HG02623 (cell line): ENCODE data around the gene TSC22D4.
"Not testable (repeated sequence)": the region's sequence is repeated elsewhere in the genome, so short reads cannot be mapped to it uniquely, and the experiment has no call there.

Source experiments
- ATAC-seq: cut with Tn5 transposase; IDR thresholded peaks from one replicate; pipeline ENCODE4 v1.9.1; 2021; ENCODE audit warnings: moderate library complexity; ENCODE audit not compliant: unreplicated experiment

The TSC22D4 gene

DNA sequence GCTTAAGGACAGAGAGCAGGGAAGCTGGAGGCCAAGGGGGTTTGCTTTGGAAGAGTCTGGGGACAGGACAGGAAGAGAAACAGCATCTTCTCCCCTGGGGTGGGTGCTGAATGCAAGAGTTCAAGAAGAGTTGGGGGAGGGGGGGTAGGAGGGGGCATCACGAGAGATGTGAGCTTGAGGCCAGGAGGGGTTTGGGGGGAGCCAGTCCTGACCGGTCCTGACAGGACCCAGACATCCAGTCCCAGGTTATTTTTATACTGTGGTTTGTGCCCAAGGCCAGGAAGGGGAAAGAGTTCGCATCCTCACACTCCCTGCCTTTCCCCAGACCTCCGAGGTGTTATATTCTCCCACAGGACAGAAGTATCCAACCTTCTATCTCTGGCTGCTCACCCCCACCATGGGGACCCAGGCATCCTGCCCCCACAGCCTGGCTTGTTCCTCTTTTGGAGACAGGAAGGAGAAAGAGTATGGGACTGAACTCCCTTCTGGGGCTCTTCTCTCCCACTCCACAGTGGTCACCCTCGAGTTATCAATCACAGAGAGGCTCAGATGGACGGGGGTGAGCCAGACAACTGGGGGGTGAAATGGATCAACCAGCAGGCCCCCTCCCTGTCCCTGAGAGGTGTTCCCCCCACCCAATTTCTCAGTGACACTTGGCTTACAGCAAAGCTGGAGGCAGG lies 2.8 kb downstream of the TSC22D4 start:
- ATAC-seq, result no peak

DNA sequence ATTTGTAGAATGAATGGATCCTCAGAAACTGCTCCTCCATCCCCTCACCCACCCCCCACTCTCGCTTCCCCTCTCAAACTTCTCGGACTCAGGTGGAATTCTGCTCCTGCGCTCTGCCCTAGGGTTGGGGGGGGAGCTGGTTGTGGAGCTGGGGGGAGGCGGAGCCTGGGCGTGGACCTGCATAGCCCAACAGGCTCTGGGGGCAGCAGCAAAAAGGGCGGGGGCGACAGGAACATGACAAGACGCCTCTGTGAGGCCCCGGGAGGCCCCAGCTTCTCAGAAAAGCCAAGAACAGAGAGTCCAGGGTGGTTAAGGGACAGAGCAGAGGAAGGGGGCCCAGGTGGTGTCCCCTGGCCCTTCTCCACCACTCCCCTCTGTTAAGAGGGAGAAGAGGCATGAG lies 3.5 kb downstream of the TSC22D4 start:
- no peak for ATAC-seq

DNA sequence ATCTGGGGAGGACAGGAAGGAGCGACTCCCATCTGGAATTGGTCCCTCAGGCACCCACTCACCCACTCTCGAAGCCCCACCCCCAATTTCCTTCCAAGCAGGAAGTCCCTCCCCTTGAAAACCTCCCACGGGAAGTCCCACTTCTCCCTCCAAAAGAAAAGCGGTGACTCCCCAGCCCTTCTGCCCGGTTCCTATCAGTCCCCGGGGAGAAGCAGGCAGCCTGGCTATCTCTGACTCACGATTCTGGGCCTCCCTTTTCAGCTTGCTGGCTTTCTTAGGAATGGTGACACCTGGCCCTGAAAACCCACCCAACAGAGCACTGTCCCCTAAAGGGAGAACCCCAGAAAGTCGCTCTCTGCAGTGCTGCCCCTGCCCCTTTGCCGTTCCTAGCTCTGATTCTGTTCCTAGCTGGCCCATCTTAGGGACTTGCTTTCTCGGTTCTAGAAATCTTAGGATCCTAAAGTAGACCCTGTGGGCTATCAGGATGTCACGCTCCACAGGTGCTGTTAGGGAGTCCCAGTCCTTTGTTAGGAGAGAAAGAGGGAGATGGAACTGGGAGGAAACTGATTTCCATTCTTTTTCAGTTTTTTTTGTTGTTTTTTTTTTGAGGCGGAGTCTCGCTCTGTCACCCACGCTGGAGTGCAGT lies 6.0 kb downstream of the TSC22D4 start:
- ATAC-seq, result no peak

DNA sequence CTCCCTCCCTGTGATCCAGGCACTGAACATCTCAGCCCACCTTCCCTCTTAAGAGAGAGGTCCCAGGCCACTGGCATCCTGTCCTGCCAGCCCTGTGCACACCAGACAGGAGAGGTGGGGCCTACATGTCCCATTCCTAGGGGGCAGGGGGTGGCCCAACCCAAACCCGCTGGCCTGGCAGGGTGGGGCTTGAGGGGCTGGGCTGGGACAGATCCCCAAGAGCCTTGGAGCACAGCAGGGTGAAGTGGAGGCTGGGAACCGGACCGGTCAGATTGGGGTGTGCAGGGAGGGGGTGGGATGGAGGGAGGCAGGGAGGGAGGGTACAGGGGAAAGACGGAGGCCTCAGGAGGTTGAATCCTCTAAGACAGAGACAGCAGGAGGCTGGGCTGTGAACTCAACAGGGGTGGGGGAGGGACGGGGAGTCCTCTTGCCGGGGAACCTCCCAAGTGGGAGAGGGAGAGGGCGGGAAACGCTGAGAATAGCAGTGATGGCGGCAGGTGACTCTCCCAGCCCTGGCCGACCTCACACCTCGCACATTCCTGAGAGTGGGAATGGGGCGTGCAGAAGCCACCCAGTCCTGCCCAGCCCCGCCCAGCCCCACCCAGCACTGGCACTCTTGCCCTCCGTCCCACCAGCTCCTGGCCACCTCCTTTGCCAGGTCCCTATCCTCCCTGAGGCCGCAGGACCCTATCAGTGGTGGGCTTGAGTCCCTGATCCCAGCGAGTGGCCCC lies 6.7 kb downstream of the TSC22D4 start:
- no peak for ATAC-seq

DNA sequence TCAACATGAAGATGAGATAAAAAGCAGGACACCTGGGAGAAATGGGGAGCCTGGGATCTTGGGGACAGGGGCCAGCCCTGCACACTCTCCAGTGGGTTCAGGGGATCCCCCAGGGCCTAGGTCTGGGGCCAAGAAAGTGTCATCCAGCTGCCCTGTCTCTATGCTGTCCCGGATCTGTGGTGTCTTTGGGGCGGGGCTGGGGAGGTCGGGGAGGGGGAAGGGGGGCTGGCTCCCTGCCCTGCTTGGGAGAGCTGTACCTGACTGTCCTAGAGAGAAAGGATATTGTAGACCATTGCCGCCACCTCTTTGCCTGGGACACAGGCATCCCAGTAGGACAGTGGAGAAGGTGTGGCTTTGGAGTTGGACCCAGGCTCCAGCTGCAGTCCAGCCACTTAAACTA lies 8.0 kb downstream of the TSC22D4 start:
- no peak for ATAC-seq

DNA sequence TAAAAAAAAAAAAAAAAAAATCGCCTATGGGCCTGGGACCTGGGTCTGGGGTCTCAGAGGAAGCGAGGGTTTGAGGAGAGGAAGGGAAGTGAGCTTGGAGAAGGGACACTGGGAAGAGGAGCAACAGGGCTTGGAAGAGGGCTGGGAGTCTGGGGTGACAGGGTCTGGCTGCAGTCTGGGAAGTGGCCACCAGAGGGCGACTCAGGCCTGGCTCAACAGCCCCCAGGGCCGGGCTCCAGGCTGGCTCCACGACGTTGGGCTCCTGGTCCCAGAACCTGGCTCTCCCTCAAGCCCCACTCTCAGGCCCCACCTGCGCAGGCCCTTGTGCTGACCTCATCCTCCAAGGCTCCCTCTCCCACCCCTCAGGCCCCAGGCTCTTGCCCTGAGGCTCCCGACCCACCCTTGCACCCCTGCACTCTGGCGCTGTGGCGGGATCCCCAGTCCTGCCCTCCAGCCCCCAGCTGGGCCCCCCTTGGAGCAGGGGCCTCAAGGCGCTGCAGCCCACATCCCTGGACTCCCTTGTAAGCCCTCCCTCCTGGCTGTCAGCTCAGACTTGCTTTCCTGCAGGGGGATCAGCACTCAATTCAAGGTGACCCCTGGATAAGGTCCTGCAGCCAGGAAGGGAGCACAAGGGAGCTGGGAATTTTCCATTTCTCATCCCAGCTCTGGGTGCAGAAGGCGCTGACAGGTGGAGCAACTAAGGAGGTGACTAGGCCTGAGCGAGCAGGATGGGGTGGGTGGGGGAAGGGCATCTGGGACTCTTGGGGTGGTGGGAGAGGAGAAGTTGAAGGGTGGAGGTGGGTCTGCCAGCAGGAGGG lies 9.6 kb downstream of the TSC22D4 start:
- no peak for ATAC-seq

DNA sequence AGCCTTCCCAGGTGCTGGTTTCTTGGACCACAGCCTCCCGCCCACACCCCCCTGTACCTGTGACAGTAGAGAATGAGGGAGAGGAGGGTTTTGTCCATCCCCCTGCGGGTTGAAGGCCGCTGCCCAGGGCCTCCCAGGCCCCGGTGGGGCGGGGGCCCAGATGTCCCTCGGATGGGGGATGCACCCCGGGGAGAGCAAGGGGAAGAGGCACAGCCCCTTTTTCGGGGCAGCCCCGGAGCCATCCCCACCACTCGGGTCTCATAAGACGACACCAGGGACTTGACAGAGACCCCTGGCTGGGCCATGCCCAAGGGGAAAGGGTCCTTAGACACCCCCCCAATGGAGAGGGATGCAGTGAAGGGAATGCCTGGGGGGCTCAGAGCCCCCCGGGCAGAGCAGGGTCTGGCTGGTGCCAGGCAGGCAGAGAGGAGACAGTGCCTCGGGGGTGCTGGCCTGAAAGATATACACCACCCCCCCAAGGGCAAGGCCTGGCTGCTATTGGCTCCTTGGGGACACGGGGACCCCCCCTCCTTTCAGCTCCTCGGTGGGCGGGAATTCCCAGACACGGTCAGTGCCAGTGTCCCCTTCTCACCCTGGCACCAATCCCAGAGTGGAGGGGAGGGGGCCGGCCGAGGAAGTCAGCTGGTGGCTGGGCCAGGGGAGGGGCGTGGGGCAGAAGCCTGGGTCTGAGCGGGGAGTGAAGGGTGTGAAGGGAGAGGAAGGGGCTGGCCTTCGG lies 11.2 kb downstream of the TSC22D4 start:
- ATAC-seq, result no peak

DNA sequence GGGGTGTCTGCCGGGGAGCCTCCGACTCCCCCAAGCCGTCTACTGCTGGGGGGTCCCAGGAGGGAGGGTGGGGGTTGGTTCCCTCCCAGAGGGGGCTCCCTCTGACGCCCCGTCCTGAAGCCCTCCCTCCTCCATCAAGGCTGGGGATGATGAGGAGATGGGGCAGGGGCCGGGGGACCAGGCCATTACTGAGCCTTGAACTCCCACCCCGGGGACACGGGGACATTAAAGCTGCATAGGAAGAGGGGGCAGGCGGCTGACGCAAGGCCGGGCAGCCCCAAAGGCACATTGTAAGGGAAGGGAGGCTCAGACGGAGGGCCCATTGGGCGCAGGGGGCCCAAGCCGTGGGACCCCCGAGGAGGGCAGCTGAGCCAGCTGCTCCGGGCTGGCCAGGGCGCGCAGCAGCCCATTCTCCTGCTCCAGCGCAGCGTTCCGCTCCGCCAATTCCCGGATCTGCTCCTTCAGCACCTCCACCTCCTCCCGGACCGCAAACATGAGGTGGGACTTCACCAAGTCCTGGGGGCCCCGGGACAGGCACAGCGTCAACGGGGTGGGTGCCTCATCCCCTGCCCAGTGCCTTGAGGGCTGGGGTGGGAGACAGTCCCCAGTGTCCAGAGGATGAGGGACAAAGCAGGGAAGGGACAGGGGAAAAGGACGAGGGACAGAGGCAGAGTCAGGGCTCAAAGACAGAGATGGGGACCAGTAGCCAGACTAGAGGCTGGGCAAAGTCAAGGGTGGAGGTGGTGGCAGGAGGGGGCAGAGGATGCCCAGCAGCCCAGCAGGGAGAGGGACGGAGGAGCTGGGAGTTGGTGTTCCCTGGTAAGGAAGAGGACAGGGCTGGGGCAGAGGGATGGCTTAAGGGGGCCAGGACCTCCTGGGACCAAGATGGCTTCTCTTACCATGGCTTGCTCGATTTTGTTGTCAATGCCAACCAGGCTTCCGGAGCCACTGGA lies 12.1 kb downstream of the TSC22D4 start:
- ATAC-seq, result no peak

DNA sequence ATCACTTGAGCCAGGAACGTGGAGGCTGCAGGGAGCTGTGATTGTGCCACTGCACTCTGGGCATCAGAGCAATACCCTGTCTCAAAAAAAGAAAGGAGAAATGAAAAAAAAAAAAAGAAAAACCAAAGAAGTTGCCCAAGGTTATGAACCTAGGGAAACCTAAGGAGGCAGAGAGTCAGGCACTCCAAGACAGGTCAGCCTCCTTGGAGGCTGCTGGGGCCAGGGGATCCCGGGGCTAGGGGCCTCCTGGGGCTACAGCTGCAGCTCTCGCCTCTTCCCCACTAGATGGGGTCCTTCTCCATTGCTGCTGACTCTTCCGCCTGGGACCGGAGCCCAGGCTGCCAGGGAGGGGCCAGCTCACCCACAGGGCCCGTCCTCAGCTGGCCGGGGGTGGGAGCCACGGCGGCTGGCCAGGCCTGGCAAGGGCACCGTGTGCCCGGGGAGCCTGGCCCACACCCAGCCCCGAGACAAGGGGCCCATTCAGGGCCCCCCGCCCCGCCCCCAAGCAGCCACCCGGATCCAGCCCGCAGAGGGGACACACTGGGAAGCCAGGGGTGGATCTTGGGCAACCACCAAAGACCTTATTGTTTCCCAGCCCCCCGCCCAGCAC lies 13.2 kb downstream of the TSC22D4 start:
- ATAC-seq, result no peak

DNA sequence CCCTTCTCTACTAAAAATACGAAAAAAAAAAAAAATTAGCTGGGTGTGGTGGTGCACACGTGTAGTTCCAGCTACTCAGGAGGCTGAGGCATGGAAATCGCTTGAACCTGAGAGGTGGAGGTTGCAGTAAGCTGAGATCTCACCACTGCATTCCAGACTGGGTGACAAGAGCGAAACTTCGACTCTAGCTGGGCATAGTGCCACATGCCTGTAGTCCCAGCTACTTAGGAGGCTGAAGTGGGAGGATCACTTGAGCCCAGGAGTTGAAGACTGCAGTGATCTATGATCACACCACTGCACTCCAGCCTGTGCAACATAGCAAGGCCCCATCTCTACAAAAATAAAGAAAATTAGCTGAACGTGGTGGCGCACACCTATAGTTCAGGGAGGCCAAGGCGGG lies 13.7 kb downstream of the TSC22D4 start:
- ATAC-seq, result no peak

DNA sequence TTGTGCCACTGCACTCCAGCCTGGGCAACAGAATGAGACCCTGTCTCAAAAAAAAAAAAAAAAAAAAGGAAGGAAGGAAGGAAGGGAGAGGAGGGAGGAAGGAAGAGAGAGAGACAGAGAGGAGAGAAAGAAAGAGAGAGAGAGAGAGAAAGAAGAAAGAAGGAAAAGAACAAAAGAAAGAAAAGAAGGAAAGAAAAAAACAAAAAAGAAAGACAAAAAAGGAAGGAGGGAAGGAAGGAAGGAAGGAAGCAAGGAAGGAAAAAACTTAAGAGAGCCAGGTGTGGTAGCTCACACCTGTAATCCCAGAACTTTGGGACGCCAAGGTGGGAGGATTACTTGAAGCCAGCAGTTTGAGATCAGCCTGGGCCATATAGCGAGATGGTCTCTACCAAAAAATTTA lies 14.2 kb downstream of the TSC22D4 start:
- ATAC-seq, result no peak

DNA sequence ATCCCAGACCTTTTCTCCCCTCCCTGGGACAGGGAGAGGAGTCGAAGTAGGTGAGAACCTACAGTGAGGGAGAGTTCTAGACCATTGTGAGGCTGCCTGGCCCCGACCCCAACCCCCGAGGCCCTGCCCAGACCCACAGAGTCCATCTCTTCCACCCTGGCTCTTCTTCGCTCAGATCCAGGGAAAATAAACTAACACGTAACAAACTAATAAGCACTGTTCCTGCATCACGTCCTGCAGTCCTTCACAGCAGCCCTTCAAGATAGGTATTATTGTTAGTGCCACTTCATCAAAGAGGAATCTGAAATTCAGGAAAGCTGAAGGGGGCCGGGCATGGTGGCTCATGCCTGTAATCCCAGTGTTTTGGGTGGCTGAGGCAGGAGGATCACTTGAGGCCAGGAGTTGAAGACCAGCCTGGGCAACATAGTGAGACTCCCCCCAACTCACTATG lies 14.8 kb downstream of the TSC22D4 start, which contains the start of gene SPACDR:
Gene SPACDR (minus strand): TSS at position 51 of the 451 bp plus-strand sequence. CDS start 235 bp downstream, outside the sequence.
- no peak for ATAC-seq

DNA sequence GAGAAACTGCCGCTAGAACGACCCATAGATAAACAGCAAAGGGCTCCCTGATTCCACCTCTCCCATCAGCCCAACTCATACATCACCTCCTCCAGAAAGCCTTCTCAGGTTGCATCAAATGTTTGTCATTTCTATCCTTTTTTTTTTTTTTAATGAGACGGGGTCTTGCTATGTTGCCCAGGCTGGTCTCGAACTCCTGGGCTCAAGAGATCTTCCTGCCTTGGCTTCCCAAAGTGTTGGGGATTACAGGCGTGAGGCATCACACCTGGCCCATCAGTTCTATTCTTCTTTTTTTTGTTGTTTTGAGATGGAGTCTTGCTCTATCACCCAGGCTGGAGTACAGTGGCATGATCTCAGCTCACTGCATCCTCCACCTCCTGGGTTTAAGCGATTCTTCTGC lies 22.0 kb downstream of the TSC22D4 start:
- ATAC-seq, result no peak

DNA sequence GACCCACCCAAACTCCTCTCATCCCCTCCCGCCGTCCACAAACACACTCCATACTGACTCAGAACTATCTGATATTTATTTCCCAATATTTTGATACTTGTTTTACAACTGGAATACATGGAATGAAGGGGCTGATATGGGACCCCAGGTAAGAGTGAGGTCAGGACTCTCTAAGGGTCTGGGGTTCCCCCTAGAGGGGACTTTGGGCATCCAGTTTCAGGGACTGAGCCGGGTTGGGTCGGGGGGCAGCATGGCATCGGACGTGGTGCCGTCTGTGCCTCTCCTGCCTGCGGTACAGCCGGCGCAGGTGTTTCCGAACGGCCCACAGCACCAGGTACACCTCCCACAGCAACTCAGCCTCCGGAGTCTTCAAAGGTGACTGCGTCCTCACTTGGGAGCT lies 22.5 kb downstream of the TSC22D4 start:
- no peak for ATAC-seq

DNA sequence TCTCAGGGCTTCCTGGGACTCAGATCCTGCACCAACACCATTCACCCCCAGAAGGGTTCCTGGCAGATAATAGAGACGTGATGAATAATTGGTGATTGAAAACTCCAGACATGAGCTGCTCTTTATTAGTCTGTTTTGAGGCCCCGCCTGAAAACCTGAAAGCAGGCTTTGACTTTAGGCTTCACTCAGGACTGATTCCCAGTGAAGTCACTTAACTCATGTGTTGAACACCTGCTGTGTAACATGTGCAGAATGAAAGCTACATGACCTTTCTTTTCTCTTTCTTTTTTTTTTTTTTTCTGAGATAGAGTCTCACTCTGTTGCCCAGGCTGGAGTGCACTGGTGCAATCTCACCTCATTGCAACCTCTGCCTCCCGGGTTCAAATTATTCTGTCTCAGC lies 23.8 kb downstream of the TSC22D4 start:
- ATAC-seq, result no peak

DNA sequence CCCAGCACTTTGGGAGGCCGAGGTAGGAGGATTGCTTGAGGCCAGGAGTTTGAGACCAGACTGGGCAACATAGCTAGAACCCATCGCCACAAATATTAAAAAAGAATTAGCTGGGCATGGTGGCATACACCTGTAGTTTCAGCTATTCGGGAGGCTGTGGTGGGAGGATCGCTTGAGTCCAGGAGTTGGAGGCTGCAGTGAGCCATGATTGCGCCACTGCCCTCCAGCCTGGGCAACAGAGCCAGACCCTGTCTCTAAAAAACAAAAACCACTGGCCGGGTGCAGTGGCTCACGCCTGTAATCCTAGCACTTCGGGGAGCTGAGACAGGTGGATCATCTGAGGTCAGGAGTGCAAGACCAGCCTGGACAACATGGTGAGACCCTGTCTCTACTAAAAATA lies 25.2 kb downstream of the TSC22D4 start:
- not testable (repeated sequence) for ATAC-seq

DNA sequence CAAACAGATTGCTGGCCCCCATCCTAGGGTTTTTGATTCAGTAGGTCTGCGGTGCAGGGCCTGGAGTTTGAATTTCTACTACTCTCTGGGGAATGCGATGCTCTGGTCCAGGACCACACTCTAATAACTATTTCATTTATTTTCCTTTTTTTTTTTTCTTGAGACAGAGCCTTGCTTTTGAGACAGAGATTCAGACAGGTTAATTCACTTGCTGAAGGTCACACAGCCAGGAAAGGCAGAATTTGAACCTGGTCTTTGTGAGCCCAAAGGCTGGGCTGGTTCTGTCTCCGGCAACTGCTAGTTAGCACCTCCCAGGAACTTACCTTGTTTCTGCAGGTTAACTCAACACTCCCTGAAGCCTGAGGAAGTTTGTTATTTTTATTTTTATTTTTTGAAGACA lies 26.5 kb downstream of the TSC22D4 start:
- no peak for ATAC-seq

DNA sequence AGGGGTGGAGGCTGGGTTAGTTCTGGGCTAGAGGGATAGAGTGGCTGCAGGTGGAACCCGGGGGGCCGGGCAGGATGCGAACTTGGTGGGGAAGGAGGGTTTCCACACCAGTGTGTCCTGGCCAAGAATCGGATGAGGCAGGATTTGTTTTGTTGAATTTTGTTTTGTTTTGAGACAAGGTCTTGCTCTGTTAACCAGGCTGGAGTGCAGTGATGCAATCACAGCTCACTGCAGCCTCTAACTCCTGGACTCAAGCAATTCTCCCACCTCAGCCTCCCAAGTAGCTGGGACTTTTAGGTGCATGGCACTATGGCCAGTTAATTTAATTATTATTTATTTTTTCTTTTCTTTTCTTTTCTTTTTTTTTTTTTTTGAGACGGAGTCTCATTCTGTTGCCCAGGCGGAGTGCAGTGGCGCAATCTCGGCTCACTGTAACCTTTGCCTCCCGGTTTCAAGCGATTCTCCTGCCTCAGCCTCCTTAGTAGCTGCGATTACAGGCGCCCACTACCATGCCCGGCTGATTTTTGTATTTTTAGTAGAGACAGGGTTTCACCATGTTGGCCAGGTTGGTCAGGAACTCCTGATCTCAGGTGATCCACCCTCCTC lies 29.7 kb downstream of the TSC22D4 start:
- no peak for ATAC-seq

DNA sequence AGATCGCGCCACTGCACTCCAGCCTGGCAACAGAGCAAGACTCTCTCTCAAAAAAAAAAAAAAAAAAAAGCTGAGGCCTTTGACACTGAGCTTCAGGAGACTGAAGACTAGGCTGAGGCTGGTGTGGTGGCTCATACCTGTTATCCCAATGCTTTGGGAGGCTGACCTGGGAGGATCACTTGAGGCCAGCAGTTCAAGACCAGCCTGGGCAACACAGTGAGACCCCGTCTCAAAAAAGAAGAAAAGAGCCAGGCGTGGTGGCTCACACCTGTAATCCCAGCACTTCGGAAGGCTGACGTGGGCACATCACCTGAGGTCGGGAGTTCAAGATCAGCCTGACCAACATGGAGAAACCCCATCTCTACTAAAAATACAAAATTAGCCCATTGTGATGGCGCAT lies 31.7 kb downstream of the TSC22D4 start:
- not testable (repeated sequence) for ATAC-seq
